Immature natural killer cell (primary cell): Measurements from ENCODE around the gene PDF. TPM values are rescaled to one million over a fixed set of nuclear protein-coding genes. Genes with fewer than 3 reads are reported as not detected.

ENCODE experiments used
- DNase-seq, 3 donors: peaks; one replicate each; pipeline ENCODE4 v3.0.0; 2022; ENCODE audit warnings: mixed read lengths in 1 of 3
- H3K27ac Mint-ChIP-seq, 6 donors: one replicate each; pipeline ENCODE4 v1.8.0; 2020; ENCODE audit warnings: mixed read lengths in 6 of 6, mild to moderate bottlenecking in 5 of 6, inconsistent platforms in 4 of 6, moderate library complexity in 3 of 6
- H3K27me3 Mint-ChIP-seq, 3 donors: one replicate each; pipeline ENCODE4 v1.8.0; 2020 to 2021; ENCODE audit warnings: low read depth in 3 of 3, mild to moderate bottlenecking in 3 of 3, mixed read lengths in 3 of 3, moderate library complexity in 3 of 3, inconsistent platforms in 1 of 3
- H3K36me3 Mint-ChIP-seq, 3 donors: one replicate each; pipeline ENCODE4 v1.8.0; 2020; ENCODE audit warnings: mixed read lengths in 3 of 3, inconsistent platforms in 2 of 3, mild to moderate bottlenecking in 2 of 3
- H3K4me1 Mint-ChIP-seq, 2 donors: one replicate each; pipeline ENCODE4 v1.8.0; 2020; ENCODE audit warnings: inconsistent platforms in 2 of 2, mild to moderate bottlenecking in 2 of 2, mixed read lengths in 2 of 2, moderate library complexity in 1 of 2
- H3K4me3 Mint-ChIP-seq, 5 donors: one replicate each; pipeline ENCODE4 v1.8.0; 2020; ENCODE audit warnings: mild to moderate bottlenecking in 5 of 5, mixed read lengths in 5 of 5, inconsistent platforms in 3 of 5, moderate library complexity in 3 of 5
- H3K9me3 Mint-ChIP-seq, 6 donors: one replicate each; pipeline ENCODE4 v1.8.0; 2020; ENCODE audit warnings: mild to moderate bottlenecking in 6 of 6, mixed read lengths in 6 of 6, inconsistent platforms in 4 of 6, moderate library complexity in 3 of 6
- polyA plus RNA-seq, 3 donors: library from polyadenylated mRNA; unstranded; fragments of 300-500 nt; fragmentation: Illumina TruSeq; gene quantifications; one replicate each; pipeline ENCODE4 v1.2.3, GENCODE V29; 2021

The PDF gene
- polyA plus RNA-seq, 3 donors from 2014 or later = 6.3 to 10.0 (median 6.3) TPM

GRCh38 chr16:69319826-69320739, 10.3 kb downstream of the PDF start:
- H3K4me1 Mint-ChIP-seq = peaks cover 1 to 7% of the 10 kb centered on the region in 2 donors
- H3K9me3 Mint-ChIP-seq = no peaks in the 10 kb centered on the region
- H3K27ac Mint-ChIP-seq = peak overlapping the region in 1 of 6 donors; percentile 69
- peaks cover 0 to 9% (median under 1%) of the 10 kb centered on the region in 3 donors for H3K27me3 Mint-ChIP-seq
- DNase-seq = no peak
- no peak overlapping the region for H3K4me3 Mint-ChIP-seq
- peaks cover 4 to 28% (median 12%) of the 10 kb centered on the region in 3 donors for H3K36me3 Mint-ChIP-seq

- DNase-seq = no peak
- Mint-ChIP-seq H3K9me3 (no peaks in the 10 kb centered on the region), H3K36me3 (peaks cover 4 to 28% (median 12%) of the 10 kb centered on the region in 3 donors), H3K4me3 (no peak overlapping the region), H3K27ac (peak overlapping the region in 2 of 6 donors; percentile 39 to 69), H3K4me1 (peaks cover 3 to 11% of the 10 kb centered on the region in 2 donors), H3K27me3 (peaks cover 0 to 9% (median 0%) of the 10 kb centered on the region in 3 donors)
These were observed 11.0 kb downstream of the PDF start for GRCh38 chr16:69319381-69319780.

GRCh38 chr16:69318911-69319289, 11.5 kb downstream of the PDF start:
- H3K4me1 Mint-ChIP-seq = peaks cover 7 to 16% of the 10 kb centered on the region in 2 donors
- no peaks in the 10 kb centered on the region for H3K9me3 Mint-ChIP-seq
- no peak for DNase-seq
- peaks cover 0 to 9% (median 0%) of the 10 kb centered on the region in 3 donors for H3K27me3 Mint-ChIP-seq
- peaks cover 4 to 28% (median 12%) of the 10 kb centered on the region in 3 donors for H3K36me3 Mint-ChIP-seq
- no peak overlapping the region for H3K4me3 Mint-ChIP-seq
- no peak overlapping the region for H3K27ac Mint-ChIP-seq

- no peak for DNase-seq
- Mint-ChIP-seq H3K4me3 (no peak overlapping the region), H3K9me3 (no peaks in the 10 kb centered on the region), H3K36me3 (peaks cover 4 to 29% (median 12%) of the 10 kb centered on the region in 3 donors), H3K4me1 (peaks cover 12 to 21% of the 10 kb centered on the region in 2 donors), H3K27ac (no peak overlapping the region), H3K27me3 (peaks cover 0 to 9% (median under 1%) of the 10 kb centered on the region in 3 donors)
These were observed 12.0 kb downstream of the PDF start for GRCh38 chr16:69318177-69318910.

- H3K9me3 Mint-ChIP-seq = no peaks in the 10 kb centered on the region
- peaks cover 0 to 5% (median 2%) of the 10 kb centered on the region in 3 donors for H3K27me3 Mint-ChIP-seq
- DNase-seq = no peak
- H3K4me1 Mint-ChIP-seq = peaks cover 22 to 29% of the 10 kb centered on the region in 2 donors
- H3K36me3 Mint-ChIP-seq = peaks cover 4 to 22% (median 7%) of the 10 kb centered on the region in 3 donors
- no peak overlapping the region for H3K27ac Mint-ChIP-seq
- no peak overlapping the region for H3K4me3 Mint-ChIP-seq
These were observed 13.8 kb downstream of the PDF start for GRCh38 chr16:69316595-69317034.

- Mint-ChIP-seq H3K4me1 (peaks cover 24 to 30% of the 10 kb centered on the region in 2 donors), H3K4me3 (no peak overlapping the region), H3K9me3 (no peaks in the 10 kb centered on the region), H3K27ac (no peak overlapping the region), H3K36me3 (peaks cover 4 to 14% (median 4%) of the 10 kb centered on the region in 3 donors), H3K27me3 (peaks cover 2 to 4% (median 2%) of the 10 kb centered on the region in 3 donors)
- no peak for DNase-seq
These were observed 14.7 kb downstream of the PDF start for GRCh38 chr16:69315486-69316311.

GRCh38 chr16:69314534-69314933, 15.9 kb downstream of the PDF start:
- H3K9me3 Mint-ChIP-seq = no peaks in the 10 kb centered on the region

GRCh38 chr16:69313469-69313868, 16.9 kb downstream of the PDF start:
- H3K4me3 Mint-ChIP-seq = peak overlapping the region; percentile 69 to 76 (median 71)
- H3K27ac Mint-ChIP-seq = peak overlapping the region in 4 of 6 donors; percentile 36 to 82 (median 62)
- peaks cover 31 to 34% of the 10 kb centered on the region in 2 donors for H3K4me1 Mint-ChIP-seq
- H3K27me3 Mint-ChIP-seq = peaks cover 1 to 4% (median 2%) of the 10 kb centered on the region in 3 donors
- peaks cover 0 to 10% (median 0%) of the 10 kb centered on the region in 3 donors for H3K36me3 Mint-ChIP-seq
- no peak for DNase-seq
- H3K9me3 Mint-ChIP-seq = no peaks in the 10 kb centered on the region

More at GRCh38 chr16:69314534-69314933, 15.9 kb downstream of the PDF start:
- no peak overlapping the region for H3K4me3 Mint-ChIP-seq
- H3K4me1 Mint-ChIP-seq = peaks cover 29 to 34% of the 10 kb centered on the region in 2 donors
- H3K27ac Mint-ChIP-seq = peak overlapping the region in 2 of 6 donors; percentile 35 to 46
- H3K27me3 Mint-ChIP-seq = peaks cover 2 to 4% (median 4%) of the 10 kb centered on the region in 3 donors
- no peak for DNase-seq
- peaks cover 2 to 12% (median 2%) of the 10 kb centered on the region in 3 donors for H3K36me3 Mint-ChIP-seq

- Mint-ChIP-seq H3K27ac (peak overlapping the region; percentile 89 to 98 (median 91)), H3K36me3 (peaks cover 0 to 10% (median 0%) of the 10 kb centered on the region in 3 donors), H3K4me3 (peak overlapping the region; percentile 91 to 99 (median 96)), H3K4me1 (peaks cover 31 to 34% of the 10 kb centered on the region in 2 donors), H3K9me3 (no peaks in the 10 kb centered on the region), H3K27me3 (peaks cover 1 to 4% (median 2%) of the 10 kb centered on the region in 3 donors)
- DNase-seq = no peak
These were observed 18.6 kb downstream of the PDF start for GRCh38 chr16:69311533-69312387.

- Mint-ChIP-seq H3K4me1 (peaks cover 31 to 34% of the 10 kb centered on the region in 2 donors), H3K4me3 (peak within 1 kb of the TSS; percentile 91 to 99 (median 96)), H3K27me3 (peaks cover 1 to 4% (median 2%) of the 10 kb centered on the region in 3 donors), H3K36me3 (peaks cover under 1 to 5% (median under 1%) of the 10 kb centered on the region in 3 donors), H3K27ac (peak within 1 kb of the TSS; percentile 89 to 98 (median 94)), H3K9me3 (no peaks in the 10 kb centered on the region)
- DNase-seq = peak; percentile 98
These were observed 19.5 kb downstream of the PDF start, which contains the start of gene VPS4A for GRCh38 chr16:69310653-69311532. TSS of gene VPS4A (plus strand) at chr16:69311350. CDS start at chr16:69311512, 162 bp downstream.

- peaks cover 28 to 29% of the 10 kb centered on the region in 2 donors for H3K4me1 Mint-ChIP-seq
- peaks cover 1 to 4% (median 2%) of the 10 kb centered on the region in 3 donors for H3K27me3 Mint-ChIP-seq
- H3K9me3 Mint-ChIP-seq = no peaks in the 10 kb centered on the region
- peaks cover 3 to 4% (median 4%) of the 10 kb centered on the region in 3 donors for H3K36me3 Mint-ChIP-seq
- no peak for DNase-seq
- H3K27ac Mint-ChIP-seq = peak overlapping the region in 5 of 6 donors; percentile 5 to 59 (median 39)
- peak overlapping the region; percentile 18 to 69 (median 59) for H3K4me3 Mint-ChIP-seq
These were observed 21.1 kb downstream of the PDF start for GRCh38 chr16:69309316-69309715.
